Activated effector memory CD4-positive, alpha-beta T cell treated with Interleukin-2 at 50 U/mL for 16 hours (primary cell): ENCODE data around the gene TMEM181.
"Not testable (repeated sequence)": the region's sequence is repeated elsewhere in the genome, so short reads cannot be mapped to it uniquely, and the experiment has no call there.

ENCODE experiments used
- DNase-seq: peaks from one replicate; pipeline ENCODE4 v3.0.0-alpha.2; 2020

Gene TMEM181

GRCh38 chr6:158665332-158665731, 105.4 kb downstream of the TMEM181 start:
- no peak for DNase-seq

GRCh38 chr6:158666628-158667359, 106.9 kb downstream of the TMEM181 start:
- no peak for DNase-seq

DNA sequence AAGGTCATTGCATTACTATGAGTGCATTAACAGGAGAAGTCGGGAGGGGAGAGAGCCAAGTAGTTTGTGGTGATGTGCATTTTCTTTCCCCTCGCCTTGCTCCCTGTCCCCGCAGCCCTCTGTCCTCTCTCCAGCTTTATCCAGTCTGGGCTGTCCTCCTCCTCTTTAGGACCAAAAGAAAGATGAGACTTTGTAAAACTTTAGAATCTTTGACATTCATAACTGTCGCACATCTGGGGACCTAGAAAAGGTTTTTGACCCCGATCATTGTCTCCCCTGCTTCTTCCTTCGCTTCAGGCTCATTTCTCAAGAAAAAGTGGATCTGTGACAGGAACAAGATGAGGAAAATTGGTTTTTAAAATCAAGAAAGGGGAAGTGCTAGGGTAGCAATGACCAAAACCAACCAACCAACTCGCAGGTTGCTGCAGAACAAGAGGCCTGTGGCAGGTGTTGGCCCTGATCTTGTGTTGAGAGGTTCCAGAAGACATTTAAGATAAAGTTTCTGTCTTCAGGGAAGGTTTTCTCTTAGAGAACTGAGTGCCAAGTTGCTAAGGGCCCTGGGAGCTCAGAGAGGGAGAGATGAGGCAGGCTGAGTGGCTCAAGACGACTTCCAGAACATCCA, 107.6 kb downstream of the TMEM181 start:
- no peak for DNase-seq

DNA sequence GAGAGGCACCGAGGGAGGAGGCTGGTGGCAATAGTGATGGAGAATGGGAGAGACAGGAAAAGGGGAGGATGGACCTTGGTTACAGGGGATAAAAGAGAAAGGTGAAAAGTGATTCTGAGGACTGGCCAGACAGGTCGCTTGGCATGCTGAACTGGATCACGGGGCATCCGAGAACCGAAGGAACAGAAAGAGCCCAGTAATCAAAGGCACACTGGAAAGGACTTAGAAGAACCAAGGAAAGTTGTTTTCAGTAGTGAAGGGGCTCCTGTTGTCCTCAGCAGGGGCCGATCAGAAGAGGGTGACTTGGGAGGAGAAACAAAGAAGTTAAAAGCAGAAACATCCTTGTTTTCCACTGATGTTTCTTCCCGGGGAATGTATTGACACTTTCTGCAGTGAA, 108.8 kb downstream of the TMEM181 start:
- no peak for DNase-seq

- no peak for DNase-seq
Observed at GRCh38 chr6:158669145-158670035, 109.5 kb downstream of the TMEM181 start.

- not testable (repeated sequence) for DNase-seq
Observed at GRCh38 chr6:158672119-158672518, 112.2 kb downstream of the TMEM181 start.

GRCh38 chr6:158672726-158673125, 112.8 kb downstream of the TMEM181 start:
- no peak for DNase-seq

DNA sequence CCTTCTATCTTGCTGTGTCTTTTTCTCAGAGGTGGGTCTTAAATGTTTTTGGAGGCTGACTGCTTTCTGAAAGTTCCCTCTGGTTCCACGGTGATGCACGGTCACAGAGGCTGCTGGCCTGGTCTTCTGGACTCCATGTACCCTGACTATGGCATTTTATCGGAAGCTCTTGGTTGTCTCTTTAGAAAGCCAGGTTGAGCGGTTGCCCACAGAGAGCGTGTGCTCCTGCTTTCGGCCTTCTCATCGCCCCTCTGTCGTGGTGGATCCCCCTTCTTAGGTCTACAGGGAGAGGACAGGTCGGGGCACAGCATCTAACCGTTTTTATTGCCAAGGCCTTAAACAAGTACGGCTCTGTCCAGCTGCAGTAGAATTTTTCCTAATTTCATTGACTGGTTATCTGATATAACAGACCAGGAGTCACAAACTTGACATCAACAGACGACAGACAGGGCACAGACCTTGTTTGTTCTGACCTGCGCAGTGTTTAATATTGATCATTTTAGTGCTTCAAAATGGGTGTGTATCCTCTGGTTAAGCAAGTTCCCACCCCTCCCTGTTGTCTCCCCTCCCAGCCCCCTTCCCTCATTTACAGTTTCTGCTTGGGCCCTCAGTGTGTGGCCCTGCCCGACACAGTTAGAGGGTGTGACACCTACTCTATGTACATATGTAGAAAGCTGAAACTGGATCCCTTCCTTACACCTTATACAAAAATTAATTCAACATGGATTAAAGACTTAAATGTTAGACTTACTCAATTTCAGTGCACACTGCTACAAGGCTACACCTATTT, 114.6 kb downstream of the TMEM181 start:
- no peak for DNase-seq

DNA sequence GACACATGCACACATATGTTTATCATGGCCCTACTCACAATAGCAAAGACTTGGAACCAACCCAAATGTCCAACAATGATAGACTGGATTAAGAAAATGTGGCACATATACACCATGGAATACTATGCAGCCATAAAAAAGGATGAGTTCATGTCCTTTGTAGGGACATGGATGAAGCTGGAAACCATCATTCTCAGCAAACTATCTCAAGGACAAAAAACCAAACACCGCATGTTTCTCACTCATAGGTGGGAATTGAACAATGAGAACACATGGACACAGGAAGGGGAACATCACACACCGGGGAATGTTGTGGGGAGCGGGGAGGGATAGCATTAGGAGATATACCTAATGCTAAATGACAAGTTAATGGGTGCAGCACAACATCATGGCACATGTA, 117.2 kb downstream of the TMEM181 start:
- DNase-seq: not testable (repeated sequence)

DNA sequence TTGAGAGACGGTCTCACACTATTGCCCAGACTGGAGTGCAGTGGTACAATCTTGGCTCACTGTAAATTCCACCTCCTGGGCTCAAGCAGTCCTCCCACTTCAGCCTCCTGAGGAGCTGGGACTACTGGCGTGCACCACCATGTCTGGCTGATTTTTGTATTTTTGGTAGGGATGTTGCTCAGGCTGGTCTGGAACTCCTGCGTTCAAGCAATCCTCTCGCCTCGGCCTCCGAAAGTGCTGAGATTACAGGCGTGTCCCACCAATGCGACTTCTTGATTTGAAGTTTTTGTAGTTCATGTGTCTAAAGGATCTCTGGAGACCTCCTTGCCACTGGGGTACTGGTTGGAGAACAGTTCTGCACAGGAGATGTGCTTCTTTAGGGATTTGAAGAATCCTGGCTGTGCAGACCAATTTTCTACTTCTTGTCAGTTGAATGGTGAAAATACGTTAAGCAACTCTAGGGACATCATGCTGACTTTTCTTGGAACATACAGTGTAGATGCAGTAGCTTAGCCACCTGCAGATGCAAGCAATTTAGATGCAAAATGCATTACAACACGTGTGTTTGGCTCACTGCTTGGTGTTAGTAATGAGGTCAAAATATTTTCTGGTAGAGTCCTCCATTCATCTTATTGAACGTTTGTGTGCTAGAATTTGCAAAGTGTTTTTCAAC, 118.2 kb downstream of the TMEM181 start:
- DNase-seq: no peak

DNA sequence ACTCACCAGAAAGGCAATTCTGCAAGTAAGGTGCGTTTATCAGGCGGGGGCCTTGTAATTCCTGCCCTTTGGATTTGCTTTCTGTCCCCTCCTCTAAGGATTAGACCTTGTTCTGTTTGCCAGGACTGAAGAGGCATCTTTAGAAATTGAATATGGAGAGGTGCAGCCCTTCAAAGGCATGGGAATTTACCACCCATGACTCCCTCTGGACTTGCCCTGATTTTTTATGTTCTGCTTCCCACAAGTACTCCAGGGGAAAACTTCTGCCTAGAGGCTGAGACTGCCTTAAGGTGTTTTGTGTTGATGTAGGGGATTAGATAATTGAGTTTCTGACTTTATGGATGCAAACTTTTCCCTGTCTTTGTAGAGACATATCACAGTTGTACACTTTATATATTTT, 120.1 kb downstream of the TMEM181 start:
- DNase-seq: no peak

GRCh38 chr6:158680481-158680880, 120.6 kb downstream of the TMEM181 start:
- DNase-seq: no peak

- no peak for DNase-seq
Observed at GRCh38 chr6:158684311-158684710, 124.4 kb downstream of the TMEM181 start.

DNA sequence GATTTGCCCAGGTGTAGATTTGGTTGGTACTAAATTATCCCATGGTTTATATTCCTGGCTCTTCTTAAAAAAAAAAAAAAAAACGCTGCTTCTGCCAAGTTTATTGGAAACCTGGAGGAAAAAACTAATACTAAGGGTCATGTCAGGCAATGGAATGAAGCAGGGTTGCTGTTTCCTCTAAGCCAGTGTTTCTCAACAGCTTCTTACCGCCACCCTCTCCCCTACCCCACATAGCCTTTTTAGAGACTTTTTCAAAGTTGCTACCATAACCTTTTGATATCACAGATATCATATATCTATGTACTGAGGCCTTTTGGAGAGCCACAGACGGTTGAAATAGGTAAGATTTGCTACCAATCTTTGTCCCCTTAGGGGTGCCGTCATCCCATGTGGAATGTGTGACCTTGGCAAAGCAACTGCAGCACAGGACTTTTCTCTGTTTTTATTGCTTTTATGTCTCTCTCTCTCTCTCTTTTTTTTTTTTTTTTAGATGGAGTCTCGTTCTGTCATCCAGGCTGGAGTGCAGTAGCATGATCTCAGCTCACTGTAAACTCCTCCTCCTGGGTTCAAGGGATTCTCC, 124.9 kb downstream of the TMEM181 start:
- DNase-seq: no peak
